Breast epithelium (tissue), 3 donors: ENCODE results near the gene OBP2A.

Experiments
- CTCF ChIP-seq, 3 donors: fragments of 450-650 bp; IDR thresholded peaks; one replicate each; pipeline ENCODE4 v1.5.1; 2016 to 2017; ENCODE audit warnings: antibody characterized with exemption in 3 of 3, mild to moderate bottlenecking in 3 of 3, moderate library complexity in 3 of 3
- POLR2A ChIP-seq: fragments of 450-650 bp; IDR thresholded peaks from one replicate; pipeline ENCODE4 v1.6.1; 2016; ENCODE audit warnings: antibody characterized with exemption, mild to moderate bottlenecking, moderate library complexity
- POLR2AphosphoS5 ChIP-seq, 3 donors: sonication (generic); formaldehyde crosslinking; IDR thresholded peaks; one replicate each; pipeline ENCODE4 v1.6.1; 2017; ENCODE audit warnings: antibody characterized with exemption in 3 of 3

GRCh38 chr9:135554718-135555117, 8.8 kb downstream of the OBP2A start:
- no peak for TF ChIP-seq CTCF (IDR thresholded peaks at IDR 0.05)
- TF ChIP-seq POLR2AphosphoS5 (IDR thresholded peaks at IDR 0.05) = no peak
- TF ChIP-seq POLR2A = no peak
